HepG2 (cell line): ENCODE data around the gene CT55. TPM values are rescaled to one million over a fixed set of nuclear protein-coding genes. Genes with fewer than 3 reads are reported as not detected.

Source experiments
- ATAC-seq: fragments of 200-7000 bp; cut with Tn5 transposase; 3 replicates; pipeline ENCODE4 v1.9.1; 2020; ENCODE audit warnings: mild to moderate bottlenecking, moderate library complexity
- BruUV-seq: library from RNA; stranded (reverse); fragments of 400-500 nt; replicated peaks from 2 replicates; lab custom pipeline; 2021; lab: Mats Ljungman, UMichigan
- CTCF ChIA-PET: fragments of 300-600 bp; formaldehyde crosslinking; extraction: SDS; loops from one replicate; lab custom pipeline; 2021; ENCODE audit warnings: low total read pairs, inconsistent platforms, low intra/inter-chr PET ratio; lab: Yijun Ruan, JAX
- POLR2A ChIA-PET: fragments of 350-600 bp; sonication (Branson Sonifier 250); formaldehyde crosslinking; loops from one replicate; lab custom pipeline; 2020; ENCODE audit warnings: antibody characterized with exemption, inconsistent platforms; lab: Yijun Ruan, JAX
- DNase-seq: peaks from one replicate; pipeline ENCODE4 v3.0.0-alpha.2; 2015; ENCODE audit warnings: low spot score
- FAIRE-seq: peaks from 3 replicates; lab custom pipeline; 2011; peaks lifted over from hg19 to GRCh38; lab: Jason Lieb, UNC
- H2AFZ ChIP-seq: one replicate; pipeline ENCODE4 v1.6.1; 2011; ENCODE audit warnings: low read length, inconsistent platforms
- H3K27ac ChIP-seq: fragments of 300-600 bp; 3 replicates; pipeline ENCODE4 v1.8.0; 2011; ENCODE audit warnings: mixed run types, mild to moderate bottlenecking, mixed read lengths, low read length, inconsistent platforms; ENCODE audit not compliant: insufficient read depth; ENCODE audit errors: extremely low read length
- H3K27me3 ChIP-seq, 2 experiments: fragments of 200-600 bp in 1 of 2; 2 replicates in 1 of 2; 3 replicates in 1 of 2; pipeline versions ENCODE4 v1.6.0 to v1.8.0; 2011; ENCODE audit warnings: low read length in 2 of 2, mild to moderate bottlenecking in 2 of 2, moderate library complexity in 2 of 2, inconsistent platforms in 1 of 2; ENCODE audit not compliant: insufficient read depth in 2 of 2, control insufficient read depth in 1 of 2
- H3K36me3 ChIP-seq, 2 experiments: fragments of 200-600 bp in 1 of 2; replicated peaks in 1 of 2; 2 replicates in 1 of 2; 3 replicates in 1 of 2; pipeline versions ENCODE4 v1.5.1 to v1.8.0; 2011; ENCODE audit warnings: low read length in 2 of 2, inconsistent platforms in 1 of 2; ENCODE audit not compliant: insufficient read depth in 2 of 2, control insufficient read depth in 1 of 2
- H3K4me1 ChIP-seq: 2 replicates; pipeline ENCODE4 v1.5.1; 2012; ENCODE audit warnings: low read length, inconsistent platforms; ENCODE audit not compliant: insufficient read depth
- H3K4me2 ChIP-seq: 2 replicates; pipeline ENCODE4 v1.6.0; 2011; ENCODE audit warnings: low read depth, low read length, inconsistent platforms
- H3K4me3 ChIP-seq, 3 experiments: fragments of 200-600 bp in 1 of 3; sonication (generic), shearing (Covaris generic) in 1 of 3; replicated peaks in 1 of 3; 2 replicates each; pipeline ENCODE4 v1.5.1; 2011 to 2016; ENCODE audit warnings: low read length in 3 of 3, inconsistent platforms in 2 of 3, low read depth in 2 of 3, mild to moderate bottlenecking in 2 of 3, control low read depth in 1 of 3, mixed read lengths in 1 of 3; ENCODE audit not compliant: insufficient read depth in 1 of 3
- H3K79me2 ChIP-seq: one replicate; pipeline ENCODE4 v1.6.1; 2011; ENCODE audit warnings: low read length, inconsistent platforms; ENCODE audit not compliant: insufficient read depth
- H3K9ac ChIP-seq: 2 replicates; pipeline ENCODE4 v1.6.0; 2011; ENCODE audit warnings: mild to moderate bottlenecking, low read depth, low read length, inconsistent platforms; ENCODE audit not compliant: insufficient read depth
- H3K9me3 ChIP-seq: 2 replicates; pipeline ENCODE4 v1.5.1; 2012; ENCODE audit warnings: mild to moderate bottlenecking, low read length
- H4K20me1 ChIP-seq: 2 replicates; pipeline ENCODE4 v1.6.0; 2011; ENCODE audit warnings: inconsistent platforms, mild to moderate bottlenecking, low read length, moderate library complexity; ENCODE audit not compliant: insufficient read depth
- ADNP ChIP-seq: sonication (generic); formaldehyde crosslinking; IDR thresholded peaks from 2 replicates; pipeline ENCODE4 v1.4.0; 2020; ENCODE audit warnings: missing genetic modification reagents
- KDM2A ChIP-seq: sonication (generic); formaldehyde crosslinking; IDR thresholded peaks from 2 replicates; pipeline ENCODE4 v1.4.0; 2020; ENCODE audit warnings: low read depth, missing genetic modification reagents, borderline replicate concordance
- KMT2A ChIP-seq: sonication (generic); formaldehyde crosslinking; IDR thresholded peaks from 2 replicates; pipeline ENCODE4 v1.4.0; 2020; ENCODE audit warnings: missing genetic modification reagents
- MNT ChIP-seq: fragments of 450-650 bp; IDR thresholded peaks from 2 replicates; pipeline ENCODE4 v1.6.1; 2016
- PAF1 ChIP-seq: IDR thresholded peaks from 2 replicates; pipeline ENCODE4 v1.6.1; 2016; ENCODE audit warnings: missing genetic modification reagents, missing compliant biosample characterization
- PHF5A ChIP-seq: IDR thresholded peaks from one replicate; pipeline ENCODE4 v1.6.1; 2018; ENCODE audit warnings: low read depth, missing genetic modification reagents; ENCODE audit not compliant: unreplicated experiment
- RFXANK ChIP-seq: IDR thresholded peaks from 2 replicates; pipeline ENCODE4 v1.6.1; 2016
- SPEN ChIP-seq: sonication (generic); formaldehyde crosslinking; IDR thresholded peaks from 2 replicates; pipeline ENCODE4 v1.5.1; 2020; ENCODE audit warnings: low read depth, mild to moderate bottlenecking, missing genetic modification reagents
- STAG1 ChIP-seq: sonication (generic); formaldehyde crosslinking; IDR thresholded peaks from 2 replicates; pipeline ENCODE4 v1.4.0; 2020; ENCODE audit warnings: missing genetic modification reagents
- TOE1 ChIP-seq: sonication (generic); formaldehyde crosslinking; IDR thresholded peaks from 2 replicates; pipeline ENCODE4 v1.4.0; 2020; ENCODE audit warnings: mild to moderate bottlenecking, missing genetic modification reagents
- ZNF232 ChIP-seq: sonication (generic); formaldehyde crosslinking; IDR thresholded peaks from 2 replicates; pipeline ENCODE4 v1.4.0; 2020; ENCODE audit warnings: missing genetic modification reagents, borderline replicate concordance
- ZNF619 ChIP-seq: sonication (generic); formaldehyde crosslinking; IDR thresholded peaks from 2 replicates; pipeline ENCODE4 v1.4.0; 2020; ENCODE audit warnings: mild to moderate bottlenecking, missing genetic modification reagents
- WGBS: methylation state at CpG from one replicate; pipeline ENCODE4 v1.1.6; 2017; ENCODE audit warnings: low lambda C conversion rate; 5-methylcytosine and 5-hydroxymethylcytosine counted together
- in situ Hi-C: cut with HindIII; loops from 2 replicates; pipeline ENCODE4 v1.10.0; 2017; ENCODE audit warnings: low pct_unique_long_range_greater_than_20kb; ENCODE audit not compliant: extremely low pct_ligation_motif_present
- intact Hi-C: fragments of 100-400 bp; cut with micrococcal nuclease; formaldehyde crosslinking; loops from one replicate; pipeline ENCODE4 v1.10.0; 2022; ENCODE audit not compliant: unreplicated experiment
- polyA plus RNA-seq, 8 experiments: library from polyadenylated mRNA; depleted of rRNA in 3 of 8; stranded (reverse) in 7 of 8; unstranded in 1 of 8; fragments of >200 nt; fragmentation: Illumina TruSeq in 4 of 8; extraction: Trizol in 4 of 8; gene quantifications; 2 replicates each; pipeline versions ENCODE4 v1.2.1 to v1.2.3, GENCODE V29; 2011 to 2016; ENCODE audit warnings: low read depth in 4 of 8, missing spikeins in 1 of 8, mixed read lengths in 1 of 8; ENCODE audit not compliant: insufficient read depth in 1 of 8
- total RNA-seq, 5 experiments: library from RNA; depleted of rRNA; stranded (reverse); fragments of >200 nt; fragmentation: Illumina TruSeq; extraction: Trizol; gene quantifications; 2 replicates each; pipeline ENCODE4 v1.2.3, GENCODE V29; 2016; ENCODE audit warnings: low read depth in 1 of 5
- TF ChIP-seq, protein P1 (sequence below): sonication (generic); formaldehyde crosslinking; IDR thresholded peaks from 2 replicates; pipeline ENCODE4 v1.5.0; 2020; ENCODE audit warnings: mild to moderate bottlenecking, missing genetic modification reagents, borderline replicate concordance
- TF ChIP-seq, protein P2 (sequence below): IDR thresholded peaks from 2 replicates; pipeline ENCODE4 v1.6.1; 2016; ENCODE audit warnings: missing compliant biosample characterization, missing genetic modification reagents, borderline replicate concordance

The CT55 gene
- total and polyA plus RNA-seq, 2 of the 13 experiments (the other 11 are each of a cell fraction or from before 2014, with no cell fraction given): 0.08 to 0.15 TPM

- TF ChIP-seq PAF1: no peak
- peak; percentile 66 for TF ChIP-seq STAG1 (CRISPR knock-in tag)
Measured at GRCh38 chrX:135185795-135186443, 14.7 kb upstream of the CT55 start (continued).

DNA sequence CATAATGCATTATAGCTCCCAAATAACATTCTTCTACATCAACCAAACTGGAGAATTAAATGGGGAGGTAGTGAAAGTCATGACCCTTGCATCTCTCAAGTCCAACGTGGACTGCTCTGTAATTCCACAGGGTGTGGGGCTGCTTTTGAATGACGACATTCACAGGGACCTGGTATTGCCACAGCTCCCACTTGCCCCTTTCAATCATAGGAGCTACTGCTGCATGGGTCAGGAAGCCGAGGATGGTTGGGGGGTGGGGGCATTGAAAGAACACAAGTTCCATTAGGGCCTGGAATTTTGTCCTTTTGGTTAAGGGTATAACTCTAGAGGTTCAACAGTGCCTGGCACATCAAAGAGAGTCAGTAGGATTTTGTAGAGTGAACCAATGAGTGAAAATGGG, 7.4 kb upstream of the CT55 start:
- Histone ChIP-seq H3K9me3 (no peaks in the 10 kb centered on the region), H3K4me2 (no peak overlapping the region), H3K9ac (no peak overlapping the region), H3K4me1 (no peaks in the 10 kb centered on the region), H3K36me3 (no peaks in the 10 kb centered on the region), H3K27me3 (no peaks in the 10 kb centered on the region), H3K27ac (no peak overlapping the region), H2AFZ (no peak overlapping the region), H3K4me3 (no peak overlapping the region), H3K79me2 (no peaks in the 10 kb centered on the region), H4K20me1 (no peaks in the 10 kb centered on the region)
- in situ Hi-C loops (no loop called here), intact Hi-C loops (no loop called here)
- DNase-seq (no peak), FAIRE-seq (no peak), ATAC-seq (no peak)
- WGBS: no CpG with 5 or more reads among the region's 3 CpGs
- no TSS peak for BruUV-seq
- ChIA-PET CTCF (no interaction called here), POLR2A (no interaction called here)
- TF ChIP-seq SPEN (CRISPR knock-in tag) (no peak), KDM2A (CRISPR knock-in tag) (no peak), PHF5A (CRISPR knock-in tag) (no peak), ADNP (CRISPR knock-in tag) (no peak), MNT (no peak), RFXANK (CRISPR knock-in tag) (no peak), KMT2A (CRISPR knock-in tag) (no peak), TOE1 (CRISPR knock-in tag) (no peak), ZNF619 (CRISPR knock-in tag) (no peak), ZNF232 (CRISPR knock-in tag) (no peak)
- TF ChIP-seq, protein P1, sequence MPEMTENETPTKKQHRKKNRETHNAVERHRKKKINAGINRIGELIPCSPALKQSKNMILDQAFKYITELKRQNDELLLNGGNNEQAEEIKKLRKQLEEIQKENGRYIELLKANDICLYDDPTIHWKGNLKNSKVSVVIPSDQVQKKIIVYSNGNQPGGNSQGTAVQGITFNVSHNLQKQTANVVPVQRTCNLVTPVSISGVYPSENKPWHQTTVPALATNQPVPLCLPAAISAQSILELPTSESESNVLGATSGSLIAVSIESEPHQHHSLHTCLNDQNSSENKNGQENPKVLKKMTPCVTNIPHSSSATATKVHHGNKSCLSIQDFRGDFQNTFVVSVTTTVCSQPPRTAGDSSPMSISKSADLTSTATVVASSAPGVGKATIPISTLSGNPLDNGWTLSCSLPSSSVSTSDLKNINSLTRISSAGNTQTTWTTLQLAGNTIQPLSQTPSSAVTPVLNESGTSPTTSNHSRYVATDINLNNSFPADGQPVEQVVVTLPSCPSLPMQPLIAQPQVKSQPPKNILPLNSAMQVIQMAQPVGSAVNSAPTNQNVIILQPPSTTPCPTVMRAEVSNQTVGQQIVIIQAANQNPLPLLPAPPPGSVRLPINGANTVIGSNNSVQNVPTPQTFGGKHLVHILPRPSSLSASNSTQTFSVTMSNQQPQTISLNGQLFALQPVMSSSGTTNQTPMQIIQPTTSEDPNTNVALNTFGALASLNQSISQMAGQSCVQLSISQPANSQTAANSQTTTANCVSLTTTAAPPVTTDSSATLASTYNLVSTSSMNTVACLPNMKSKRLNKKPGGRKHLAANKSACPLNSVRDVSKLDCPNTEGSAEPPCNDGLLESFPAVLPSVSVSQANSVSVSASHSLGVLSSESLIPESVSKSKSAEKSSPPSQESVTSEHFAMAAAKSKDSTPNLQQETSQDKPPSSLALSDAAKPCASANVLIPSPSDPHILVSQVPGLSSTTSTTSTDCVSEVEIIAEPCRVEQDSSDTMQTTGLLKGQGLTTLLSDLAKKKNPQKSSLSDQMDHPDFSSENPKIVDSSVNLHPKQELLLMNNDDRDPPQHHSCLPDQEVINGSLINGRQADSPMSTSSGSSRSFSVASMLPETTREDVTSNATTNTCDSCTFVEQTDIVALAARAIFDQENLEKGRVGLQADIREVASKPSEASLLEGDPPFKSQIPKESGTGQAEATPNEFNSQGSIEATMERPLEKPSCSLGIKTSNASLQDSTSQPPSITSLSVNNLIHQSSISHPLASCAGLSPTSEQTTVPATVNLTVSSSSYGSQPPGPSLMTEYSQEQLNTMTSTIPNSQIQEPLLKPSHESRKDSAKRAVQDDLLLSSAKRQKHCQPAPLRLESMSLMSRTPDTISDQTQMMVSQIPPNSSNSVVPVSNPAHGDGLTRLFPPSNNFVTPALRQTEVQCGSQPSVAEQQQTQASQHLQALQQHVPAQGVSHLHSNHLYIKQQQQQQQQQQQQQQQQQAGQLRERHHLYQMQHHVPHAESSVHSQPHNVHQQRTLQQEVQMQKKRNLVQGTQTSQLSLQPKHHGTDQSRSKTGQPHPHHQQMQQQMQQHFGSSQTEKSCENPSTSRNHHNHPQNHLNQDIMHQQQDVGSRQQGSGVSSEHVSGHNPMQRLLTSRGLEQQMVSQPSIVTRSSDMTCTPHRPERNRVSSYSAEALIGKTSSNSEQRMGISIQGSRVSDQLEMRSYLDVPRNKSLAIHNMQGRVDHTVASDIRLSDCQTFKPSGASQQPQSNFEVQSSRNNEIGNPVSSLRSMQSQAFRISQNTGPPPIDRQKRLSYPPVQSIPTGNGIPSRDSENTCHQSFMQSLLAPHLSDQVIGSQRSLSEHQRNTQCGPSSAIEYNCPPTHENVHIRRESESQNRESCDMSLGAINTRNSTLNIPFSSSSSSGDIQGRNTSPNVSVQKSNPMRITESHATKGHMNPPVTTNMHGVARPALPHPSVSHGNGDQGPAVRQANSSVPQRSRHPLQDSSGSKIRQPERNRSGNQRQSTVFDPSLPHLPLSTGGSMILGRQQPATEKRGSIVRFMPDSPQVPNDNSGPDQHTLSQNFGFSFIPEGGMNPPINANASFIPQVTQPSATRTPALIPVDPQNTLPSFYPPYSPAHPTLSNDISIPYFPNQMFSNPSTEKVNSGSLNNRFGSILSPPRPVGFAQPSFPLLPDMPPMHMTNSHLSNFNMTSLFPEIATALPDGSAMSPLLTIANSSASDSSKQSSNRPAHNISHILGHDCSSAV (CRISPR knock-in tag): no peak
- TF ChIP-seq, protein P2, sequence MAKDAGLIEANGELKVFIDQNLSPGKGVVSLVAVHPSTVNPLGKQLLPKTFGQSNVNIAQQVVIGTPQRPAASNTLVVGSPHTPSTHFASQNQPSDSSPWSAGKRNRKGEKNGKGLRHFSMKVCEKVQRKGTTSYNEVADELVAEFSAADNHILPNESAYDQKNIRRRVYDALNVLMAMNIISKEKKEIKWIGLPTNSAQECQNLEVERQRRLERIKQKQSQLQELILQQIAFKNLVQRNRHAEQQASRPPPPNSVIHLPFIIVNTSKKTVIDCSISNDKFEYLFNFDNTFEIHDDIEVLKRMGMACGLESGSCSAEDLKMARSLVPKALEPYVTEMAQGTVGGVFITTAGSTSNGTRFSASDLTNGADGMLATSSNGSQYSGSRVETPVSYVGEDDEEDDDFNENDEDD (CRISPR knock-in tag): no peak
